HEK293 (cell line): ENCODE data around the gene UCP3.

Experiments
- SETDB1 ChIP-seq: IDR thresholded peaks from one replicate; pipeline ENCODE4 v1.6.1; 2017; ENCODE audit warnings: mild to moderate bottlenecking, low read length, moderate library complexity, mixed read lengths; ENCODE audit not compliant: insufficient read length
- ZBTB21 ChIP-seq: fragments of 450-650 bp; formaldehyde crosslinking; IDR thresholded peaks from 2 replicates; pipeline ENCODE4 v1.5.1; 2017; ENCODE audit warnings: missing biosample characterization, missing genetic modification characterization
- ZBTB7A ChIP-seq: fragments of 450-650 bp; formaldehyde crosslinking; IDR thresholded peaks from 2 replicates; pipeline ENCODE4 v1.5.1; 2016; ENCODE audit warnings: low read depth, missing biosample characterization, missing genetic modification characterization
- TF ChIP-seq, protein P1 (sequence below): fragments of 450-650 bp; formaldehyde crosslinking; IDR thresholded peaks from 2 replicates; pipeline ENCODE4 v1.5.1; 2016; ENCODE audit warnings: missing biosample characterization, missing genetic modification characterization
- TF ChIP-seq, protein P2 (sequence below): fragments of 450-650 bp; formaldehyde crosslinking; IDR thresholded peaks from 2 replicates; pipeline ENCODE4 v1.5.1; 2016; ENCODE audit warnings: missing biosample characterization, missing genetic modification characterization

DNA sequence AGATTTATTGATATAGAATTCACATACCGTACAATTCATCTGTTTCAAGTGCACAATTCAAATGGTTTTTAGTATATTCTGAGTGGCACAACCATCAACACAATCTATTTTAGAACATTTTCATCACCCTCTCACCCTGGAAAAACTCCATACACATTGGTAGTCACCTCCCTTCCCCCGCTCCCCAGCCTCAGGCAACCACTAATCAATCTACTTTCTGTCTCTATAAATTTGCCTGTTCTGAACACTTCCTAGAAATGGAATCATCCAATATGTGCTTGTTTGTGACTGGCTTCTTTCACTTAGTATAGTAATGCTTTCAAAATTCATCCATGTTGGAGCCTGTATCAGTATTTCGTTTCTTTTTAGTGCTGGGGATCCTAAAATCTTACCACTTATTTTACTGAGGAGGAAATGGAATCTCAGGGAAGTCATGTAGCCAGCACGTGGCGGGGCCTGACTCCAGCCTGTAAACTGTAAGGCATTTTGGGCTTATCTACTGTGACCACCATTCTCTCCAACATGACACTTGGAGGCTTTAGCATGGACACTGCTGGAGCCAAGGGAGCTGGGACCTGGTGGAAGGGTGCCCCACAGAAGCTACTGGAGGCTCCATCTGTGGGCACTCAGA is 905 bp upstream of the UCP3 start:
- TF ChIP-seq, protein P1, sequence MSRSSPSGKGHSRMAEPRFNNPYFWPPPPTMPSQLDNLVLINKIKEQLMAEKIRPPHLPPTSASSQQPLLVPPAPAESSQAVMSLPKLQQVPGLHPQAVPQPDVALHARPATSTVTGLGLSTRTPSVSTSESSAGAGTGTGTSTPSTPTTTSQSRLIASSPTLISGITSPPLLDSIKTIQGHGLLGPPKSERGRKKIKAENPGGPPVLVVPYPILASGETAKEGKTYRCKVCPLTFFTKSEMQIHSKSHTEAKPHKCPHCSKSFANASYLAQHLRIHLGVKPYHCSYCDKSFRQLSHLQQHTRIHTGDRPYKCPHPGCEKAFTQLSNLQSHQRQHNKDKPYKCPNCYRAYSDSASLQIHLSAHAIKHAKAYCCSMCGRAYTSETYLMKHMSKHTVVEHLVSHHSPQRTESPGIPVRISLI (tag by site-specific recombination) = no peak
- TF ChIP-seq, protein P2, sequence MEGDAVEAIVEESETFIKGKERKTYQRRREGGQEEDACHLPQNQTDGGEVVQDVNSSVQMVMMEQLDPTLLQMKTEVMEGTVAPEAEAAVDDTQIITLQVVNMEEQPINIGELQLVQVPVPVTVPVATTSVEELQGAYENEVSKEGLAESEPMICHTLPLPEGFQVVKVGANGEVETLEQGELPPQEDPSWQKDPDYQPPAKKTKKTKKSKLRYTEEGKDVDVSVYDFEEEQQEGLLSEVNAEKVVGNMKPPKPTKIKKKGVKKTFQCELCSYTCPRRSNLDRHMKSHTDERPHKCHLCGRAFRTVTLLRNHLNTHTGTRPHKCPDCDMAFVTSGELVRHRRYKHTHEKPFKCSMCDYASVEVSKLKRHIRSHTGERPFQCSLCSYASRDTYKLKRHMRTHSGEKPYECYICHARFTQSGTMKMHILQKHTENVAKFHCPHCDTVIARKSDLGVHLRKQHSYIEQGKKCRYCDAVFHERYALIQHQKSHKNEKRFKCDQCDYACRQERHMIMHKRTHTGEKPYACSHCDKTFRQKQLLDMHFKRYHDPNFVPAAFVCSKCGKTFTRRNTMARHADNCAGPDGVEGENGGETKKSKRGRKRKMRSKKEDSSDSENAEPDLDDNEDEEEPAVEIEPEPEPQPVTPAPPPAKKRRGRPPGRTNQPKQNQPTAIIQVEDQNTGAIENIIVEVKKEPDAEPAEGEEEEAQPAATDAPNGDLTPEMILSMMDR (tag by site-specific recombination) = no peak
- TF ChIP-seq ZBTB21 (tag by site-specific recombination) (no peak), SETDB1 (no peak), ZBTB7A (tag by site-specific recombination) (no peak)
